WTC11 (cell line): ENCODE measurements around the gene DNAAF5. TPM values are rescaled to one million over a fixed set of nuclear protein-coding genes. Genes with fewer than 3 reads are reported as not detected.

Source experiments
- CTCF ChIP-seq: fragments of 200-600 bp; IDR thresholded peaks from 2 replicates; pipeline ENCODE4 v1.8.0; 2022; ENCODE audit warnings: antibody characterized with exemption
- FOXK1 ChIP-seq: sonication (generic); formaldehyde crosslinking; IDR thresholded peaks from 2 replicates; pipeline ENCODE4 v1.8.0; 2022; ENCODE audit warnings: mild to moderate bottlenecking, moderate library complexity, missing genetic modification reagents
- FOXP1 ChIP-seq: sonication (generic); formaldehyde crosslinking; IDR thresholded peaks from 2 replicates; pipeline ENCODE4 v1.8.0; 2022; ENCODE audit warnings: missing genetic modification reagents, mild to moderate bottlenecking, moderate library complexity, borderline replicate concordance
- HMGA2 ChIP-seq: fragments of 250-450 bp; sonication (Bioruptor Pico); IDR thresholded peaks from 2 replicates; pipeline ENCODE4 v1.4.0; 2021; ENCODE audit warnings: mild to moderate bottlenecking, moderate library complexity
- IRF2 ChIP-seq: sonication (generic); formaldehyde crosslinking; IDR thresholded peaks from 2 replicates; pipeline ENCODE4 v1.8.0; 2022; ENCODE audit warnings: low read depth, missing genetic modification reagents, borderline replicate concordance
- NFE2L1 ChIP-seq: sonication (generic); formaldehyde crosslinking; IDR thresholded peaks from 2 replicates; pipeline ENCODE4 v1.8.1; 2023; ENCODE audit warnings: missing genetic modification reagents
- PRRX2 ChIP-seq: fragments of 250-450 bp; sonication (Bioruptor Pico); IDR thresholded peaks from 2 replicates; pipeline ENCODE4 v1.8.0; 2021; ENCODE audit warnings: mild to moderate bottlenecking
- SOX15 ChIP-seq: fragments of 250-450 bp; sonication (Bioruptor Pico); IDR thresholded peaks from 2 replicates; pipeline ENCODE4 v1.9.0; 2021; ENCODE audit warnings: mild to moderate bottlenecking
- TEAD1 ChIP-seq: sonication (generic); formaldehyde crosslinking; IDR thresholded peaks from 2 replicates; pipeline ENCODE4 v1.8.0; 2022; ENCODE audit warnings: mild to moderate bottlenecking, missing genetic modification reagents
- ZNF121 ChIP-seq: sonication (generic); formaldehyde crosslinking; IDR thresholded peaks from 2 replicates; pipeline ENCODE4 v1.8.0; 2023; ENCODE audit warnings: missing genetic modification reagents
- ZNF219 ChIP-seq: sonication (generic); formaldehyde crosslinking; IDR thresholded peaks from 2 replicates; pipeline ENCODE4 v1.8.0; 2023; ENCODE audit warnings: missing genetic modification reagents, mild to moderate bottlenecking, borderline replicate concordance
- ZNF232 ChIP-seq: sonication (generic); formaldehyde crosslinking; IDR thresholded peaks from 2 replicates; pipeline ENCODE4 v1.8.0; 2022; ENCODE audit warnings: mild to moderate bottlenecking, missing genetic modification reagents
- ZNF396 ChIP-seq: fragments of 250-450 bp; sonication (Bioruptor Pico); IDR thresholded peaks from 2 replicates; pipeline ENCODE4 v1.8.0; 2021; ENCODE audit warnings: mild to moderate bottlenecking, moderate library complexity, borderline replicate concordance
- ZNF423 ChIP-seq: fragments of 250-450 bp; sonication (Bioruptor Pico); IDR thresholded peaks from 2 replicates; pipeline ENCODE4 v2.1.2; 2022; ENCODE audit warnings: mild to moderate bottlenecking, moderate library complexity
- total RNA-seq: library from RNA; stranded (reverse); gene quantifications from 3 replicates; pipeline ENCODE4 v1.2.3, GENCODE V29; 2021
- TF ChIP-seq, protein P1 (sequence below): sonication (generic); formaldehyde crosslinking; IDR thresholded peaks from 2 replicates; pipeline ENCODE4 v1.8.1; 2022; ENCODE audit warnings: low read depth, mild to moderate bottlenecking, moderate library complexity, missing genetic modification reagents, borderline replicate concordance
- TF ChIP-seq, protein P2 (sequence below): sonication (generic); formaldehyde crosslinking; IDR thresholded peaks from 2 replicates; pipeline ENCODE4 v1.8.0; 2023; ENCODE audit warnings: missing genetic modification reagents
- TF ChIP-seq, protein P3 (sequence below): fragments of 250-450 bp; sonication (Bioruptor Pico); IDR thresholded peaks from 2 replicates; pipeline ENCODE4 v1.8.0; 2021; ENCODE audit warnings: mild to moderate bottlenecking
- TF ChIP-seq, protein P4 (sequence below): sonication (generic); formaldehyde crosslinking; IDR thresholded peaks from 2 replicates; pipeline ENCODE4 v1.8.0; 2023; ENCODE audit warnings: missing genetic modification reagents, mild to moderate bottlenecking, borderline replicate concordance
- TF ChIP-seq, protein P5 (sequence below): sonication (generic); formaldehyde crosslinking; IDR thresholded peaks from 2 replicates; pipeline ENCODE4 v1.8.1; 2022; ENCODE audit warnings: mild to moderate bottlenecking, moderate library complexity, missing genetic modification reagents
- TF ChIP-seq, protein P6 (sequence below): sonication (generic); formaldehyde crosslinking; IDR thresholded peaks from 2 replicates; pipeline ENCODE4 v1.8.1; 2023; ENCODE audit warnings: mild to moderate bottlenecking, moderate library complexity, missing genetic modification reagents
- TF ChIP-seq, protein P7 (sequence below): fragments of 250-450 bp; sonication (Bioruptor Pico); IDR thresholded peaks from 2 replicates; pipeline ENCODE4 v1.9.0; 2021; ENCODE audit warnings: mild to moderate bottlenecking
- TF ChIP-seq, protein P8 (sequence below): fragments of 250-450 bp; sonication (Bioruptor Pico); IDR thresholded peaks from 2 replicates; pipeline ENCODE4 v1.9.0; 2021; ENCODE audit warnings: moderate library complexity, mild to moderate bottlenecking, inconsistent platforms, borderline replicate concordance
- TF ChIP-seq, protein P9 (sequence below): sonication (generic); formaldehyde crosslinking; IDR thresholded peaks from 2 replicates; pipeline ENCODE4 v1.8.1; 2023; ENCODE audit warnings: mild to moderate bottlenecking, missing genetic modification reagents, moderate library complexity

DNAAF5 gene
- total RNA-seq, 1 experiment from 2014 or later: 62.2 TPM

GRCh38 chr7:774161-775109 lies 47.9 kb downstream of the DNAAF5 start (continued):
- TF ChIP-seq ZNF232 (CRISPR knock-in tag): no peak
- 0 out of 2 replicates have a peak, but pooled peaks have one; percentile 5 for TF ChIP-seq ZNF121 (CRISPR knock-in tag)
- no peak for TF ChIP-seq ZNF219 (CRISPR knock-in tag)
- no peak for TF ChIP-seq IRF2 (CRISPR knock-in tag)
- TF ChIP-seq CTCF: peak; percentile 97
- no peak for TF ChIP-seq PRRX2
- no peak for TF ChIP-seq HMGA2 (CRISPR knock-in tag)
- TF ChIP-seq, protein P1, sequence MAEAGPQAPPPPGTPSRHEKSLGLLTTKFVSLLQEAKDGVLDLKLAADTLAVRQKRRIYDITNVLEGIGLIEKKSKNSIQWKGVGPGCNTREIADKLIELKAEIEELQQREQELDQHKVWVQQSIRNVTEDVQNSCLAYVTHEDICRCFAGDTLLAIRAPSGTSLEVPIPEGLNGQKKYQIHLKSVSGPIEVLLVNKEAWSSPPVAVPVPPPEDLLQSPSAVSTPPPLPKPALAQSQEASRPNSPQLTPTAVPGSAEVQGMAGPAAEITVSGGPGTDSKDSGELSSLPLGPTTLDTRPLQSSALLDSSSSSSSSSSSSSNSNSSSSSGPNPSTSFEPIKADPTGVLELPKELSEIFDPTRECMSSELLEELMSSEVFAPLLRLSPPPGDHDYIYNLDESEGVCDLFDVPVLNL: 0 out of 2 replicates have a peak, but pooled peaks have one; percentile 47
- TF ChIP-seq, protein P2, sequence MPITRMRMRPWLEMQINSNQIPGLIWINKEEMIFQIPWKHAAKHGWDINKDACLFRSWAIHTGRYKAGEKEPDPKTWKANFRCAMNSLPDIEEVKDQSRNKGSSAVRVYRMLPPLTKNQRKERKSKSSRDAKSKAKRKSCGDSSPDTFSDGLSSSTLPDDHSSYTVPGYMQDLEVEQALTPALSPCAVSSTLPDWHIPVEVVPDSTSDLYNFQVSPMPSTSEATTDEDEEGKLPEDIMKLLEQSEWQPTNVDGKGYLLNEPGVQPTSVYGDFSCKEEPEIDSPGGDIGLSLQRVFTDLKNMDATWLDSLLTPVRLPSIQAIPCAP (CRISPR knock-in tag): no peak
- TF ChIP-seq, protein P3, sequence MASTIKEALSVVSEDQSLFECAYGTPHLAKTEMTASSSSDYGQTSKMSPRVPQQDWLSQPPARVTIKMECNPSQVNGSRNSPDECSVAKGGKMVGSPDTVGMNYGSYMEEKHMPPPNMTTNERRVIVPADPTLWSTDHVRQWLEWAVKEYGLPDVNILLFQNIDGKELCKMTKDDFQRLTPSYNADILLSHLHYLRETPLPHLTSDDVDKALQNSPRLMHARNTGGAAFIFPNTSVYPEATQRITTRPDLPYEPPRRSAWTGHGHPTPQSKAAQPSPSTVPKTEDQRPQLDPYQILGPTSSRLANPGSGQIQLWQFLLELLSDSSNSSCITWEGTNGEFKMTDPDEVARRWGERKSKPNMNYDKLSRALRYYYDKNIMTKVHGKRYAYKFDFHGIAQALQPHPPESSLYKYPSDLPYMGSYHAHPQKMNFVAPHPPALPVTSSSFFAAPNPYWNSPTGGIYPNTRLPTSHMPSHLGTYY (CRISPR knock-in tag): no peak
- TF ChIP-seq, protein P4, sequence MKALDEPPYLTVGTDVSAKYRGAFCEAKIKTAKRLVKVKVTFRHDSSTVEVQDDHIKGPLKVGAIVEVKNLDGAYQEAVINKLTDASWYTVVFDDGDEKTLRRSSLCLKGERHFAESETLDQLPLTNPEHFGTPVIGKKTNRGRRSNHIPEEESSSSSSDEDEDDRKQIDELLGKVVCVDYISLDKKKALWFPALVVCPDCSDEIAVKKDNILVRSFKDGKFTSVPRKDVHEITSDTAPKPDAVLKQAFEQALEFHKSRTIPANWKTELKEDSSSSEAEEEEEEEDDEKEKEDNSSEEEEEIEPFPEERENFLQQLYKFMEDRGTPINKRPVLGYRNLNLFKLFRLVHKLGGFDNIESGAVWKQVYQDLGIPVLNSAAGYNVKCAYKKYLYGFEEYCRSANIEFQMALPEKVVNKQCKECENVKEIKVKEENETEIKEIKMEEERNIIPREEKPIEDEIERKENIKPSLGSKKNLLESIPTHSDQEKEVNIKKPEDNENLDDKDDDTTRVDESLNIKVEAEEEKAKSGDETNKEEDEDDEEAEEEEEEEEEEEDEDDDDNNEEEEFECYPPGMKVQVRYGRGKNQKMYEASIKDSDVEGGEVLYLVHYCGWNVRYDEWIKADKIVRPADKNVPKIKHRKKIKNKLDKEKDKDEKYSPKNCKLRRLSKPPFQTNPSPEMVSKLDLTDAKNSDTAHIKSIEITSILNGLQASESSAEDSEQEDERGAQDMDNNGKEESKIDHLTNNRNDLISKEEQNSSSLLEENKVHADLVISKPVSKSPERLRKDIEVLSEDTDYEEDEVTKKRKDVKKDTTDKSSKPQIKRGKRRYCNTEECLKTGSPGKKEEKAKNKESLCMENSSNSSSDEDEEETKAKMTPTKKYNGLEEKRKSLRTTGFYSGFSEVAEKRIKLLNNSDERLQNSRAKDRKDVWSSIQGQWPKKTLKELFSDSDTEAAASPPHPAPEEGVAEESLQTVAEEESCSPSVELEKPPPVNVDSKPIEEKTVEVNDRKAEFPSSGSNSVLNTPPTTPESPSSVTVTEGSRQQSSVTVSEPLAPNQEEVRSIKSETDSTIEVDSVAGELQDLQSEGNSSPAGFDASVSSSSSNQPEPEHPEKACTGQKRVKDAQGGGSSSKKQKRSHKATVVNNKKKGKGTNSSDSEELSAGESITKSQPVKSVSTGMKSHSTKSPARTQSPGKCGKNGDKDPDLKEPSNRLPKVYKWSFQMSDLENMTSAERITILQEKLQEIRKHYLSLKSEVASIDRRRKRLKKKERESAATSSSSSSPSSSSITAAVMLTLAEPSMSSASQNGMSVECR: no peak
- TF ChIP-seq SOX15 (CRISPR knock-in tag): no peak
- TF ChIP-seq, protein P5, sequence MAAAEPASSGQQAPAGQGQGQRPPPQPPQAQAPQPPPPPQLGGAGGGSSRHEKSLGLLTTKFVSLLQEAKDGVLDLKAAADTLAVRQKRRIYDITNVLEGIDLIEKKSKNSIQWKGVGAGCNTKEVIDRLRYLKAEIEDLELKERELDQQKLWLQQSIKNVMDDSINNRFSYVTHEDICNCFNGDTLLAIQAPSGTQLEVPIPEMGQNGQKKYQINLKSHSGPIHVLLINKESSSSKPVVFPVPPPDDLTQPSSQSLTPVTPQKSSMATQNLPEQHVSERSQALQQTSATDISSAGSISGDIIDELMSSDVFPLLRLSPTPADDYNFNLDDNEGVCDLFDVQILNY (CRISPR knock-in tag): peak; percentile 87
- no peak for TF ChIP-seq FOXP1
- TF ChIP-seq, protein P6, sequence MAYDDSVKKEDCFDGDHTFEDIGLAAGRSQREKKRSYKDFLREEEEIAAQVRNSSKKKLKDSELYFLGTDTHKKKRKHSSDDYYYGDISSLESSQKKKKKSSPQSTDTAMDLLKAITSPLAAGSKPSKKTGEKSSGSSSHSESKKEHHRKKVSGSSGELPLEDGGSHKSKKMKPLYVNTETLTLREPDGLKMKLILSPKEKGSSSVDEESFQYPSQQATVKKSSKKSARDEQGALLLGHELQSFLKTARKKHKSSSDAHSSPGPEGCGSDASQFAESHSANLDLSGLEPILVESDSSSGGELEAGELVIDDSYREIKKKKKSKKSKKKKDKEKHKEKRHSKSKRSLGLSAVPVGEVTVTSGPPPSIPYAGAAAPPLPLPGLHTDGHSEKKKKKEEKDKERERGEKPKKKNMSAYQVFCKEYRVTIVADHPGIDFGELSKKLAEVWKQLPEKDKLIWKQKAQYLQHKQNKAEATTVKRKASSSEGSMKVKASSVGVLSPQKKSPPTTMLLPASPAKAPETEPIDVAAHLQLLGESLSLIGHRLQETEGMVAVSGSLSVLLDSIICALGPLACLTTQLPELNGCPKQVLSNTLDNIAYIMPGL (CRISPR knock-in tag): peak; percentile 79
- TF ChIP-seq ZNF396 (CRISPR knock-in tag): no peak
- TF ChIP-seq TEAD1 (CRISPR knock-in tag): no peak
- TF ChIP-seq, protein P7, sequence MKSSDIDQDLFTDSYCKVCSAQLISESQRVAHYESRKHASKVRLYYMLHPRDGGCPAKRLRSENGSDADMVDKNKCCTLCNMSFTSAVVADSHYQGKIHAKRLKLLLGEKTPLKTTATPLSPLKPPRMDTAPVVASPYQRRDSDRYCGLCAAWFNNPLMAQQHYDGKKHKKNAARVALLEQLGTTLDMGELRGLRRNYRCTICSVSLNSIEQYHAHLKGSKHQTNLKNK (CRISPR knock-in tag): no peak
- no peak for TF ChIP-seq ZNF423
- TF ChIP-seq, protein P8, sequence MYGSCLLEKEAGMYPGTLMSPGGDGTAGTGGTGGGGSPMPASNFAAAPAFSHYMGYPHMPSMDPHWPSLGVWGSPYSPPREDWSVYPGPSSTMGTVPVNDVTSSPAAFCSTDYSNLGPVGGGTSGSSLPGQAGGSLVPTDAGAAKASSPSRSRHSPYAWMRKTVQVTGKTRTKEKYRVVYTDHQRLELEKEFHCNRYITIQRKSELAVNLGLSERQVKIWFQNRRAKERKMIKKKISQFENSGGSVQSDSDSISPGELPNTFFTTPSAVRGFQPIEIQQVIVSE (CRISPR knock-in tag): no peak
- TF ChIP-seq, protein P9, sequence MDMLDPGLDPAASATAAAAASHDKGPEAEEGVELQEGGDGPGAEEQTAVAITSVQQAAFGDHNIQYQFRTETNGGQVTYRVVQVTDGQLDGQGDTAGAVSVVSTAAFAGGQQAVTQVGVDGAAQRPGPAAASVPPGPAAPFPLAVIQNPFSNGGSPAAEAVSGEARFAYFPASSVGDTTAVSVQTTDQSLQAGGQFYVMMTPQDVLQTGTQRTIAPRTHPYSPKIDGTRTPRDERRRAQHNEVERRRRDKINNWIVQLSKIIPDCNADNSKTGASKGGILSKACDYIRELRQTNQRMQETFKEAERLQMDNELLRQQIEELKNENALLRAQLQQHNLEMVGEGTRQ (CRISPR knock-in tag): no peak
- TF ChIP-seq NFE2L1: no peak
- 0 out of 2 replicates have a peak, but pooled peaks have one; percentile 11 for TF ChIP-seq FOXK1 (CRISPR knock-in tag)
